ENCODE data around the gene LAMA5. TPM values are rescaled to one million over a fixed set of nuclear protein-coding genes. Genes with fewer than 3 reads are reported as not detected.

LAMA5 gene
- polyA plus RNA-seq, 1 of the 3 experiments (the other 2 are of a cell fraction): 27.2 TPM

- Histone ChIP-seq H3K9me2 (no peaks in the 10 kb centered on the region), H3K36me3 (replicated peaks in 1 of 2; ENCODE audit: control insufficient read depth in 1 of 2, insufficient read depth in 2 of 2, low read length in 1 of 2) (peaks cover 0 to 79% of the 10 kb centered on the region in 2 experiments), H3F3A (replicated peaks; ENCODE audit: insufficient read depth) (no peaks in the 10 kb centered on the region), H3K27me3 (ENCODE audit: insufficient read depth) (no peaks in the 10 kb centered on the region), H3K4me3 (ENCODE audit: low read depth in 2 of 2, low read length in 1 of 2) (no peak overlapping the region), H3K9me3 (no peaks in the 10 kb centered on the region), H3K9ac (no peak overlapping the region), H4K20me1 (ENCODE audit: insufficient read depth) (no peaks in the 10 kb centered on the region), H3K4me2 (no peak overlapping the region), H3K27ac (ENCODE audit: low read depth in 2 of 2, low read length in 1 of 2) (no peak overlapping the region), H3K4me1 (ENCODE audit: control insufficient read depth in 1 of 2, insufficient read depth in 2 of 2, low read depth in 1 of 2, low read length in 1 of 2) (no peaks in the 10 kb centered on the region), H2AFZ (ENCODE audit: low read depth) (no peak overlapping the region), H3K79me2 (ENCODE audit: insufficient read depth) (no peaks in the 10 kb centered on the region)
- no peak for TF ChIP-seq RFX5 (IDR thresholded peaks at IDR 0.05; ENCODE audit: low read length)
- TF ChIP-seq ELF1 (IDR thresholded peaks at IDR 0.05): no peak
- TF ChIP-seq, protein P1, sequence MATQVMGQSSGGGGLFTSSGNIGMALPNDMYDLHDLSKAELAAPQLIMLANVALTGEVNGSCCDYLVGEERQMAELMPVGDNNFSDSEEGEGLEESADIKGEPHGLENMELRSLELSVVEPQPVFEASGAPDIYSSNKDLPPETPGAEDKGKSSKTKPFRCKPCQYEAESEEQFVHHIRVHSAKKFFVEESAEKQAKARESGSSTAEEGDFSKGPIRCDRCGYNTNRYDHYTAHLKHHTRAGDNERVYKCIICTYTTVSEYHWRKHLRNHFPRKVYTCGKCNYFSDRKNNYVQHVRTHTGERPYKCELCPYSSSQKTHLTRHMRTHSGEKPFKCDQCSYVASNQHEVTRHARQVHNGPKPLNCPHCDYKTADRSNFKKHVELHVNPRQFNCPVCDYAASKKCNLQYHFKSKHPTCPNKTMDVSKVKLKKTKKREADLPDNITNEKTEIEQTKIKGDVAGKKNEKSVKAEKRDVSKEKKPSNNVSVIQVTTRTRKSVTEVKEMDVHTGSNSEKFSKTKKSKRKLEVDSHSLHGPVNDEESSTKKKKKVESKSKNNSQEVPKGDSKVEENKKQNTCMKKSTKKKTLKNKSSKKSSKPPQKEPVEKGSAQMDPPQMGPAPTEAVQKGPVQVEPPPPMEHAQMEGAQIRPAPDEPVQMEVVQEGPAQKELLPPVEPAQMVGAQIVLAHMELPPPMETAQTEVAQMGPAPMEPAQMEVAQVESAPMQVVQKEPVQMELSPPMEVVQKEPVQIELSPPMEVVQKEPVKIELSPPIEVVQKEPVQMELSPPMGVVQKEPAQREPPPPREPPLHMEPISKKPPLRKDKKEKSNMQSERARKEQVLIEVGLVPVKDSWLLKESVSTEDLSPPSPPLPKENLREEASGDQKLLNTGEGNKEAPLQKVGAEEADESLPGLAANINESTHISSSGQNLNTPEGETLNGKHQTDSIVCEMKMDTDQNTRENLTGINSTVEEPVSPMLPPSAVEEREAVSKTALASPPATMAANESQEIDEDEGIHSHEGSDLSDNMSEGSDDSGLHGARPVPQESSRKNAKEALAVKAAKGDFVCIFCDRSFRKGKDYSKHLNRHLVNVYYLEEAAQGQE (IDR thresholded peaks at IDR 0.05; ENCODE audit: low read depth, low read length): no peak
- no peak for TF ChIP-seq CHD2 (IDR thresholded peaks at IDR 0.05; ENCODE audit: low read length, partially characterized antibody)
- no peak for TF ChIP-seq EZH2phosphoT487 (IDR thresholded peaks at IDR 0.05; ENCODE audit: borderline replicate concordance, low read depth)
- TF ChIP-seq MAX (IDR thresholded peaks at IDR 0.05; ENCODE audit: low read depth): no peak
- DNase-seq: no peak
- POLR2A ChIA-PET: no interaction called here
- CTCF ChIA-PET: no interaction called here
- WGBS (ENCODE audit: low lambda C conversion rate): 90% methylated on average over 4 of the region's 30 CpGs
Measured at GRCh38 chr20:62326959-62327725, 40.0 kb downstream of the LAMA5 start.

DNA sequence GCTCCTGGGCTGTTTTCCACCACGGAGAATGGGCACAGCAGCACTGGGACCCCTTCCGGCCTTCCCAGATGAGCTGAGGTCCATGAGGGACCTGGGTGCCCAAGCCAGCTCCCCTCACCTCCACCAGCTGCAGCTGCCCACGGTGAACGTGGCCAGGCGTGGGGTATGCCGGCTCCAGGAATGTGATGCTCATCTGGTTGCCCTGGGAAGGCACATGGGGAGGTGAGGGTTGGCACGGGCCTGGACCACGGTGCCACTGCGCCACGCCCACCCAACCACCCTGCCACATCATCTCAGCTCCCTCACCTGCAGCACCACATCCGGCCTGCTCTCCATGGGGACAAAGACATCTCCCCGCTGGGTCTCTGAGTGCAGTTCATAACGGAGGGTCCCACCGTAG, 40.6 kb downstream of the LAMA5 start:
- no peak overlapping the region for H3K4me3 ChIP-seq (ENCODE audit: low read depth in 2 of 2, low read length in 1 of 2)
- 93% methylated on average over 7 of the region's 14 CpGs for WGBS (ENCODE audit: low lambda C conversion rate)
- H2AFZ ChIP-seq (ENCODE audit: low read depth): no peak overlapping the region
- H3K4me1 ChIP-seq (ENCODE audit: control insufficient read depth in 1 of 2, insufficient read depth in 2 of 2, low read depth in 1 of 2, low read length in 1 of 2): no peaks in the 10 kb centered on the region
- no peaks in the 10 kb centered on the region for H3K79me2 ChIP-seq (ENCODE audit: insufficient read depth)
- no peak for TF ChIP-seq CHD2 (IDR thresholded peaks at IDR 0.05; ENCODE audit: low read length, partially characterized antibody)
- TF ChIP-seq POLR2AphosphoS5 (IDR thresholded peaks at IDR 0.05; ENCODE audit: low read depth, low read length): no peak
- TF ChIP-seq MXI1 (IDR thresholded peaks at IDR 0.05; ENCODE audit: low read depth, low read length): no peak
- no peak for TF ChIP-seq RFX5 (IDR thresholded peaks at IDR 0.05; ENCODE audit: low read length)
- no peak for TF ChIP-seq RAD21 (IDR thresholded peaks at IDR 0.05; ENCODE audit: low read length)
- no peak for TF ChIP-seq GABPA (IDR thresholded peaks at IDR 0.05; ENCODE audit: low read depth)
- no peak for TF ChIP-seq FOXJ3 (CRISPR knock-in tag; IDR thresholded peaks at IDR 0.05)
- TF ChIP-seq, protein P2, sequence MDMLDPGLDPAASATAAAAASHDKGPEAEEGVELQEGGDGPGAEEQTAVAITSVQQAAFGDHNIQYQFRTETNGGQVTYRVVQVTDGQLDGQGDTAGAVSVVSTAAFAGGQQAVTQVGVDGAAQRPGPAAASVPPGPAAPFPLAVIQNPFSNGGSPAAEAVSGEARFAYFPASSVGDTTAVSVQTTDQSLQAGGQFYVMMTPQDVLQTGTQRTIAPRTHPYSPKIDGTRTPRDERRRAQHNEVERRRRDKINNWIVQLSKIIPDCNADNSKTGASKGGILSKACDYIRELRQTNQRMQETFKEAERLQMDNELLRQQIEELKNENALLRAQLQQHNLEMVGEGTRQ (IDR thresholded peaks at IDR 0.05; ENCODE audit: borderline replicate concordance, low read depth, low read length): no peak
- TF ChIP-seq EZH2phosphoT487 (IDR thresholded peaks at IDR 0.05; ENCODE audit: borderline replicate concordance, low read depth): no peak
- H4K20me1 ChIP-seq (ENCODE audit: insufficient read depth): no peaks in the 10 kb centered on the region
- H3K9me3 ChIP-seq: no peaks in the 10 kb centered on the region
- ChIA-PET POLR2A (no interaction called here), CTCF (no interaction called here)
- no peaks in the 10 kb centered on the region for H3K27me3 ChIP-seq (ENCODE audit: insufficient read depth)
- no peaks in the 10 kb centered on the region for H3K9me2 ChIP-seq
- peaks cover 0 to 78% of the 10 kb centered on the region in 2 experiments for H3K36me3 ChIP-seq (replicated peaks in 1 of 2; ENCODE audit: control insufficient read depth in 1 of 2, insufficient read depth in 2 of 2, low read length in 1 of 2)
- H3K9ac ChIP-seq: no peak overlapping the region
- no peak overlapping the region for H3K4me2 ChIP-seq
- H3F3A ChIP-seq (replicated peaks; ENCODE audit: insufficient read depth): no peaks in the 10 kb centered on the region
- no peak overlapping the region for H3K27ac ChIP-seq (ENCODE audit: low read depth in 2 of 2, low read length in 1 of 2)
- DNase-seq: no peak
